ENCODE results near the gene FOXJ1.

FOXJ1 gene

DNA sequence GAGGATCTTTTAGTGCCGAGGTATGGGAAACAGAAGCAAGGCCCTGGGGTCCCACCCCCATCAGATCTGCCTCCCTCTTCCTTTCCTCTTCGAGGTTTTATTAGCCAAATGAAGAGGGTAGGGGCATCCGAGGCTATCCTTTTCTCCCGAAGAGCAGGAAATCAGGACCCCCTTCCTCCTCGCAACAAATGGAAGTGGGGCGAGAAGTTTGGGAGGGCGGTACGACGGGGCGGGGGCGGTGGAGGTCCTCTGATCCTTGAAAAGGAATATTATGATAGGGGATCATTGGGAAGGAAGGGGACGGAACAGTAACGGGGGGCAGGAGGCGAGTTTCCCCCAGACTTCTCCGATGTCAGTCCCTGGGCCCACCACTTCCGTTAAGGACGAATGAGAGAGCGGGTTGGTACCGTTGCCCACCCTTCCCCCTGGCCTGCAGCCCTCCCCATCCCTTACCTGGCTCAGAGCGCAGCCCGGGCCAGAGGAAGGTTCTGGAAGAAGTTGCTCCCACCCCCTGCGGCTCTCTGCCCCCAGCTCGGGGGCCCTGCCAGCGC lies 309 bp downstream of the FOXJ1 start:
- DNase-seq (ENCODE audit: low spot score) = no peak

DNA sequence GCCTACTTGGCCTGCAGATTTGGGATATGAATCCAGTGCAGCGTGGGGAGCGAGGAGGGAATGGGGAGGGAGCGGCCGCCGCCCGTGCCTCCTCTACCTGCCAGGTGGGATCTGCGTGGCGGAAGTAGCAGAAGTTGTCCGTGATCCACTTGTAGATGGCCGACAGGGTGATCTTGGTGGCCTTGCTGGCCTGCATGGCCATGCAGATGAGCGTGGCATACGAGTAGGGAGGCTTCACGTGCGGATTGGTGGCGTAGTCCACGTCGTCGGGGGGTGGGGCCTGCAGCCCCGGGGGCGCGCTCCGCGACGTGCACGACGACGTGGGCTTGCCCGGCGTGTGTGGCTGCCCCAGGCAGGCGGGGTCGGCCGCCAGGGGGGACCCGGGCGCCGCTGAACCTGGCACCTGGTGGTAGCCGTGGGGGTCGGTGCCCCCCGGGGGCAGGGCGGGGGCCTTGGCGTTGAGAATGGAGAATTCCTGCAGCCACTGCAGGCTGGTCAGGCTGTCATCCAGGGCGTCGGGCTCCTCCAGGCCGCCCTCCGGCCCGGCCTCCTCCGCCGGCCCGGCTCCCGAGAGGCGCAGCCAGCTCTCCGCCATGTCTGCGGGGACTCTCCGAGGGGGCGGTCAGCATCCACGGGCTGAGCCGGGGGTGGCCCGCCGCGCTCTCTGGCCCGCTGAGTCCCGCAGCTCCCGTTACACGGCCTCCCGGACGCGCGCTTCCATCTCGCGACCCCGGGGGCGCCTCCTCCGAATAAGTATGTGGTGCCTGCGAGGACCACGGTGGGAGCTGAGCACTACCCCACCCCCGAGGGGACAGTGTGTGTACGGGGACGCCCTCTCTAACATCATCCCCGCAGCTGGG lies 1.0 kb downstream of the FOXJ1 start:
- no peak for DNase-seq (ENCODE audit: low spot score)

DNA sequence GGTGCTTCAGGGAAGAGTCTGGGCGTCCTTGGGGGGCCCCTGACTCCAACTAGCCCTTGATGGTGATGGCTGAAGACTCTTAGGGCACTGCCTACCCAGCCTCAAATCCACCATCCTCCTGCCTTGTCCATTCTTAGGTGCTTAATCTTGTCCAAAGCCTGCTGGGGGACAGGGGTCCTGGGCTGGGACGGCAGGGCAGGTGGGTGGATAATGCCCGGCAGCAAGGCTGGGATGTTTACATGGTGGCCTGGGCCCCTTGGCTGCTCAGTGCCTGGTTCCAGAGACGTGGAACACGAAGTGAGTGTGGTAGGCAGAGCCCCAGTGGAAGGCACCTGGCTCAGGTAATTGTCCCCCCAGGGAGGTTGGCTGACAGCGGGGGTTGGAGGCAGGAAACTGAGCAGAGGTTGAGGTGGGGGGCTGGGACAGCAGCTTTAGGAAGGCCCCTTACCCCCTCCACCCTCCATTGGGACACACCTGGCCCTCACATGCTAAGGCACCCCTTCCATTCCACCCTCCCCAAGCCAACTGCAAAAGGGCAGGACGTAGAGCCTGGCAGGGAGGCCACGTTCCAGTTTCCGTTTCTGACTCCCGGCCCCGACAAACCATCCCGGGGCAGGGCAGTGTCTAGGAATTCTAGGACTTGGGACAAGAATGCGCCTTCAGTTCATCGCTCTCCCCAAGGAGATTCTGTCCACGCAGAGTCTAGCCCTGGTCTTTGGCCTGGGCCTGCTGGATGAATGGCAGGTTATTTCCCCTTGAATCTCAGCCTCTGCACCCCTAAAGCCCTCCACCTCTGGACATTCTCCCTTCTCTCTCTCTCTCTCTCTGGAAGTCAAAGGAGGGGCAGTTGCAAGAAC lies 1.9 kb downstream of the FOXJ1 start:
- DNase-seq (ENCODE audit: low spot score) = no peak

DNA sequence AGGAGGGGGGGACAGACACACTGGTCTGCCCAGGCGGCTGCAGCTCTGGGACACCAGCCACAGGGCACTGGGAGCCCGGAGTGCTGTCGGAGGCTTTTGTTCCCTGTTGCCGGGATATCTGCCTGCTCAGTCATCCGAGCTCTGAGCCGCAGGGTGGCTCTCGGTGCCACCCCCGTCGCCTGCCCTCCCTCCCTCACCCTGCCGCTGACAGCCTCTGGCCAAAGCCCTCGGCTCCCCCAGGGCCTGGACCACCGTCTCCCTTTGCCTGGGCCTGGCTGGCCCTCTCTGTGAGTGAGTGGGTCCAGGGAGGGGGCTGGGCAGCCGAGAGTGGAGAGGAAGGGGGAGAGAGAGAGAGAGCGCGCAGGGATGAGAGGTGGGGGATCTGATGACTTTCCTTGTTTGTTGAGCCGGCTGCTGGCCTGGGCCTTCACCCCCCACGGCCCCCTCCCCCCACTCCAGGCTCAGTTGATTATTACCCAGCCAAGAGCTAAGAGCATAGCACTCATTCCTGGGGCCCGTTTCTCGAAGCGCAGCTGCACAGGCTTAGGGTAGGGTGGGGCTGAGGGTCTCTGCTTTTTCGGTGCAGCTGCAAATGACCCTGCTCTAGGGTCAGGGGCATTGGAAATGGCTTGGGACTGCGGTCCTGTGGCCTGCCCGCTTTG lies 2.7 kb downstream of the FOXJ1 start:
- DNase-seq (ENCODE audit: low spot score) = no peak

DNA sequence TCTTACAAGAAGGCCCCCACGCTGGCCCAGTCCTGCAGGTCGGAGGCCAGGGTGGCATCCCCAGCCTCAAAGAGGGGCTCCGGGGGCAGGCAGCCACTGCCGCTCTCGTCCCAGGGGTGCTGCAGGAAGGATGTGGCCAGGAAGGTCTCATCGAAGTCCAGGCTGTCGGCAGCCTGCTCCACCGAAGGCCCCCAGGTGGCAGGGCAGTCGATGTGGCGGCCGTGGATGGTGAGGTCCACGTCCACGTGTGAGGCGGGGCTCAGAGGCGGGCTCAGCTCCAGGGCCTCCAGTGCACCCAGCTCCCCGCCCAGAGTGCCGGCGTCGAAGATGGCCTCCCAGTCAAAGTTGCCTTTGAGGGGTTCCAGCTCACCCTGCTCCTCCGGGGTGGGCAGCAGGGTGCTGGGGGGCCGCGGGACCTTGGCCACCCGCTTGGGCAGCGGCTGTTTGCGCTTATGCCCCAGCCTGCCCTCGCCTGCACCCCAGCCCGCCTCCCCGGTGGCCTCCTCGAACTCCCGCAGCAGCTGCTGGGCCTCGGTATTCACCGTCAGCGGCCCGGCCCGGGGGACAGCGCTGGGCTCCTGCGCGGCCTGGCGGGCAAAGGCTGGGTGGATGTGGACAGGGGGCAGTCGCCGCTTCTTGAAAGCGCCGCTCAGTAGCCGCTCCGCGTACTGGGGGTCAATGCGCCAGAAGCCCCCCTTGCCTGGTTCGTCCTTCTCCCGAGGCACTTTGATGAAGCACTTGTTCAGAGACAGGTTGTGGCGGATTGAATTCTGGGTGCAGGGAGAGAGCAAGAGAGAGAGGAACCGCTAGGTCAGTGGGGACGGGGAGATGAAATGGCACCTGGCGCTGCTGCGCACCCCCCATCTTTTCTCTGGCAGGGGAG lies 3.5 kb downstream of the FOXJ1 start:
- no peak for DNase-seq (ENCODE audit: low spot score)

DNA sequence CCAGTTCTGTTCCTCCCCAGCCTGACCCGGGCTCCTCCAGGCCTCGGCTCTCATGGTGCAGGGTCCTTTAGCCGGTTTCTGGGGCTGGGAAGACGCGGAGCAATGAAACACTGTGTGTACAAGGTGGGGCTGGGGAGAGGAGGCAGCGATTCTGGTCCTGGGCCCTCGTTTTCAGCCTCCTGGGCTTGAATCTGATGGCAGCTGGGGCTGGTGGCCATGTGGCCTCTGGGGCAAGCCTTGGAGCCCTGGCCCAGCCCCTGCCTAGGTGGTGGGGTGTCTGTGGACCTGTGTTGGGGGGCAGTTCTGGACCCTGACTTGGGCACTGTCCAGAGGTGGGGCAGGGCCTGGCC lies 4.1 kb downstream of the FOXJ1 start:
- no peak for DNase-seq (ENCODE audit: low spot score)

DNA sequence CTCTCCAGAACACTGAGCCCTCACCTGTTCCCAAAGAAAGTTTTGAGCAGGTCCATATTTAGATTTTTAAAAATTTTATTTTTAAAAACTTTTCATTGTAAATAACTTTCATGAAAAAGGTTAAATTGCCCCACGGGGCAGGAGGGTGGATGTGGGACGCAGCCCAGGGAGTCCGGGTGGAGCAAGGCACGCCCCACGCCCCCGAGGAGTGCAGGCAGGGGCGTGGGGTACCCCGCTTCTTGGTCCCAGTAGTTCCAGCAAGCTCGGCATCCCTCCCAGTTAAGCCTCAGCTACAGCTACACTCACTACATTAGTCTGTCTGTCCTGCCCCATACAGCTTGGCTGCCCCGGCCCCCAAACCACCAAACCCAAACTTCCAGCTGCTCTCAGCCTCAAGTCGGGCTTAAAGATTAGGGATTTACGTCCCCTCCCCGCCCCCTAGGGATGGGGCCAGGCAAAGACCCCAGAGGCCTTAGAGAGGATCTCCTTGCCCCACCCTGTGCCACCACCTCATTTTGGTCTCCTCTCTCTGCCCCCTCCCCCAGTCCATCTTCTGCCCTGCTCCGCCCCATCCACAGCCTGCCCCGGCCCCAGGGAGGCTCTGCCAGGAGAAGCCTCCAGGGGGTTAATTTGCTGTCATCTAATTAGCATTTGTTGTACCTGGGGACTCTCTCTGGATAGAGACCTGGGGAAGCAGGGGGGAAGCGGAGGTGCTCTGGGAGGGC lies 4.6 kb downstream of the FOXJ1 start:
- no peak for DNase-seq (ENCODE audit: low spot score)

DNA sequence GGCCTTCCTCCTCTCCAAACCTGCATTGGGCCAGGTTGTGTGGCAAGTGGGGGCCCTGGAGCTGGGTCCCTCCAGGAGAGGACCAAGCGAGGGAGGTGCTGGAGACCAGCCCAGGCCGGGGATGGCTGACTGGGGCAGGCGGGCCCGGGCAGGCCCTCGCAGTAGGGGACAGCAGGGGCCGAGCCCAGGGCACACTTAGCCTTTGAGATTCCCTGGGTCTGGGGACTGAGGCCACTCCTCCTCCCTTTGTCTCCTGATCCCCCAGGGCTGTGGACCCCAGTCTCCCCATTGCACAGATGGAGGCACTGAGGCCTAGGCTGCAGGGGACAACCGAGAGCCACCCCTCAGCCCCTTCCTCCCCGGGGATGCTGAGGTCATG lies 5.2 kb downstream of the FOXJ1 start:
- no peak for DNase-seq (ENCODE audit: low spot score)

DNA sequence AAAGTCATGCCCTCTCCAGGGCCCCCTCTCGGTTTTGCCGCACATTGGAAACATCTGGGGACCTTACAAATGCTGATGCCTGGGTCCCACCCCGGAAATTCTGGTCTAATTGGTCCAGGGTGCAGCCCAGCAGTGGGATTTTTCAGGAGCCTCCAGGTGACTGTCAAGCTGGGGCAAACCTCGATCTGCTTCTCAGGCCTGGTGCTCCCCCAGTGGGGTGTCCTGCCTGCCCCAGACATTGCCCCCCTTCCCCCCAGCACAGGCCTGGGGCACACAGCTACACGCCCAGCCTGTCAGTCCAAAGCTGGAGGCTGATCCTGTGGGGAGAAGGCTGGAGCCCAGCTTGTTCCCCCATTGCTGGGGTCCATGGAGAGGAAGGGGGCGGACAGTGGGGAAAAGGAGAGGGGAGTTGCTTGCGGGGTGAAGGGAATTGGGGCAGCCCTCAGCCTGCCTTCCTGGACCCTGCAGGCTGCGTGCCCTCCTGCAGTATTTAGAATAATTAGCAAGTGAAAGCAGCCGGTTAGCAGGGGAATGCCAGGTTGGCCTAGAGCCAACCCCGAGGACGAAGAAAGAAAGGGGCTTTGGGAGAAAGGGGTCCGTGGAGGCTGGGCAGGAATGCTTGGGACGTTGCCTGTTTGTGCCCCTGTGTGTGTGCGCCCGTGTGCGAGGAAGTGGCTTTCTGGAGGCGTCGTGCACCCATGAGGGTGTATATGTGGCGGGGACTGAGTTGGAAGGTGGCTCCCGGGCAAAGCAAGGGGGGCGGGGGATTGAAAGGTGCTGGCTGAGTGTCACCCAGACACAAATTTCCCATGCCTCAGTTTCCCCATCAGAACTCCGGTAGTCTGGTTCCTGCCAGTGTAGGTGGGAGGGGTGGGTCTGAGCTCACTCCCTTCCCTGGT lies 5.9 kb downstream of the FOXJ1 start:
- no peak for DNase-seq (ENCODE audit: low spot score)

DNA sequence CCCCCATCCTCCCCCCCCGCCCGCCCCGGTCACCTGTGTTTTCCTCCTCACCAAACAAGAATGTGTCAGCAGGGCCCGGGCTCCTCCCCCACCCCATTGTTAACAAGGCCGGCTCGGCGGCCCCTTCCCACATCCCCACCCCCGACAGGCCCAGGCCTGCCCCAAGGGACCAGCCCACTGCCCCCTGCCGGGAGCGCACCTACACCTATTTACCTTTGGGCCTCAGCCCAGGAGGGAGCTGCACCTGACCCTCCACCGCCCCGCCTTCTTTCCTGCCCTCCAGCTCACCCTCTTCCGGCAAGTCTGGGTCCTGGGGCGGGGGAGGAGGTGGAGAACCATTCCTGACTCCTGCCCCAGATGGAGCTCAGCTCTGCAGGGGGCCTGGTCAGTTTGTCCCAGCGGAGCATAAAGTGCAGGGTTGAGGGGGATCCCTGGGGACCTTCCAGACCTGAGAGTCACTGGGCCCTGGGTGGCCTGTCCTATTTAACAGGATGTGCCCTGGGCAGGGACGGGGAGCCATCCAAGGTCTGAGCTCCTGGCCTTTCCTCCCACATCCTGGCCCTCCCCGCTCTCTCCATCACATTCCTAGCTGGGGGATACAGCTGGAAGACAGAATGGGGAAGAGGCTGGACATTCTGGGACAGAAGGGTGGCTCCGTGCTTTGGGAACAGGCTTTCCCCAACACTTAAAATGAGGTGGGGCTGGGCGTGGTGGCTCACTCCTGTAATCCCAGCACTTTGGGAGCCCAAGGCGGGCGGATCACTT lies 8.3 kb downstream of the FOXJ1 start:
- no peak for DNase-seq (ENCODE audit: low spot score)

DNA sequence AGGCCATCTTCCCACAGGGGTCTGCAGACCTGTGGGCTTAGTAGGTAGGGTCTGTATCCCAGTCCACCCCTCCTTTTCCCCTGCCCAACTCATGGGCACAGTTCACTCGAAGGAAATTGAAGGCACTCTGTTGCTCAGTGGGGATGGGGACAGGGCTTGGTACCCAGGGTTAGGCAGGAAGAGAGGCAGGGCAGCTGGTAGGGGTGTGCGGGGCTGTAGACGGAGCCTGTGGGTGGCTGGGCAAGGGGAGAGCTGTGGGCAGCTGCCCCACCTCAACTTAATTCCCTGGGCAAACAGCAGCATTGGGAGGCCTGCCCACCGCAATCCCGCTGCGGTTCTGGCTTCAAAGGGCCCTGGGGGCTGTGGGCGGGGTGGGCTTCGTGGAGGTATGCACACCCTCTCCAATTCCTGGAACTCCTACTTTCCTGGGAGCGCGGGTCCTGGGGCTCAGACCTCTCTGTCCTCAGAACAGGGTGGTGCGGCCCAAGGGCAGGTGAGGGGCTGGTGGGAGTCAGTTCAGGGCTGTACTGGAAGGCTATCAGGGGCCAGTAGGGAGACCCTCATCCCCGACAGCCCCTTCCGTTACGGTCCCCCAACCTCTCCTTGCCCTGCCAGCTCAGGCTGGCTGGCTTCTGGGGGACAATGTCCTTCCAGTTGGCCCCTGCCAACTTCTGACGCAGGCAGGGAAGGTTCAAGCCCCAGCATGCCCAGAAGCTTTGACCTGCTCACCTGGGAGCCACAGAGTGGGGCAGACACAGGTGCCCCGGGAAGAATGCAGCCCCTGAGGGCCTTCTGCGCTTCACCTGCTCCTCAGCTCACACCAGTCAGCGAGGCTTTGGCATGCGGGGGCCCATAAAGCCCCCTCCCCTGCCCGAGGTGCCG lies 9.1 kb downstream of the FOXJ1 start:
- DNase-seq (ENCODE audit: low spot score) = no peak

DNA sequence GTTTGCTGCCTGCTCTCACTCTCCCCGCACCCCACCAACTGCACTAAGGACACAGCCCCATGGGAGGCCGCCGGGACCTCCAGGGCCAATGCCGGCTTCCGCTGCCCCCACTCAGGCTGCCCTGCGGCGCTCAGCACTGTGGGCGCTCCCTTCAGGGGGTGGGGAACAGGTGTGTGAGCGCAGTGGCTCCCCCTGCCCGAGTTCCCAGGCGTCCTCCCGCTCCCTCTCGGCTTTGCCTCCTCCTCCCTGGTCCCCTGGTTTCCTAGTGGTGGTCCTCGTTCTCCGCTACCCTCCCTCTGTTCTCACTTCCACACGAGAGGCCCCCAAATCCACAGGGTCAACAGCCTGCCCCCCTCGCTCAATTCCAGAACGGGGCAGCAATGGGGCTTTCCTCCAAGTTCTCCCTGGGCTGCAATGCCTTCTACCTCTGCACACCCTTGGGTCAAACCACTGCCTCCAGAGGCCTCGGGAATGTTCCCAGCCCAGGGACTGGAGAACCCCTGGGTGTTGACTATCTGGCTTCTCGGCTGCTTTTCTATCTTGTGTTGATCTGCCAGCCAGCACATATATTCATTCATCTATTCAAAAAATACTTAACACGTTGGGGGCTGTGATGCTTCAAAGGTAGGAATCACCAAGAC lies 9.9 kb downstream of the FOXJ1 start:
- DNase-seq (ENCODE audit: low spot score) = no peak

DNA sequence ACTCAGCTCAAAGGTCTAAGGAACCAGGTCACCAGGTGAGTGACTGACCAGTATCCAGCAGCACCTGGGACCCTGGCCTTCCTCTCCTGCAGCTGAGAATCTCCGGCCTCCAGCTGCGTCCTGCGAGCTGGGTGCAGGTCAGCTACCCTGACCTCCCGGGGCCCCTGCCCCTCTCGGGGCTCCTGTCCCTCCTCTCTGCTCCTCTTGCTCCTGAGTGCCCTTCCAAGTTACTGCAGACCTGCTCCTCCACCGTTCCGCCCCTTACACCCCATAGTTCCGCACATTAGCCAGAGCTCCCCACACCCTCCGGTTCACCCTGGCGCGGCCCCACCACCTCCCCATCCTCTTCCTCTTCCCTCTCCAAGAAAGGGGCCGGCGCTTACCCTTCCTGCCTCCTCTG lies 10.6 kb downstream of the FOXJ1 start:
- no peak for DNase-seq (ENCODE audit: low spot score)

DNA sequence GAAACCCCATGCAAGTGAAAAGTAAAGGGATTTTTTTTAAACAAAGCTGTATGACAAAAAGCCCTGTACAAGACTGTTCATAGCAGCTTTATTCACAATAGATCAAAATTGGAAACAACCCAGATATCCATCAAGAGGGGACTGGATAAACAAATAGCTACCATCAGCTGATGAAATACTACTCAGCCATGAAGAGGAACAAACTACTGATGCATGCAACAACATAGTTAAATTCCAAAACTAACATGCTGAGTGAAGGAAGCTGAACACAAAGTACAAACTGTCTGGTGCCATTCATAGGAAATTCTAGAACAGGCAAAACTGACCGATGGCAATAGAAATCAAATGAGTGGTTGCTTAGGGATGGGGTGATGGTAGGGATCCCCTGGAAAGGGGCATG lies 15.1 kb downstream of the FOXJ1 start:
- DNase-seq (ENCODE audit: low spot score) = no peak

DNA sequence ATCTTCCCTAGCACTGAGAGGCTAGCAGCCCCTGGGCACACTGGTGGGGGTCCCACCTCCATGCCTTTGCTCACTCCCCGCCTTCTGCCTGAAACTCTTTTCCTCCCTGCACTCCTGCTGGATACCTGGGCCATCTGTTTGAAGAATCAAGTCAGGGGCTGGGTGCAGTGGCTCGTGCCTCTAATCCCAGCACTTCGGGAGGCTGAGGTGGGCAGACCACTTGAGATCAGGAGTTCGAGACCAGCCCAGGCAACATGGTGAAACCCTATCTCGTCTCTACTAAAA lies 15.7 kb downstream of the FOXJ1 start:
- DNase-seq (ENCODE audit: low spot score) = no peak

DNA sequence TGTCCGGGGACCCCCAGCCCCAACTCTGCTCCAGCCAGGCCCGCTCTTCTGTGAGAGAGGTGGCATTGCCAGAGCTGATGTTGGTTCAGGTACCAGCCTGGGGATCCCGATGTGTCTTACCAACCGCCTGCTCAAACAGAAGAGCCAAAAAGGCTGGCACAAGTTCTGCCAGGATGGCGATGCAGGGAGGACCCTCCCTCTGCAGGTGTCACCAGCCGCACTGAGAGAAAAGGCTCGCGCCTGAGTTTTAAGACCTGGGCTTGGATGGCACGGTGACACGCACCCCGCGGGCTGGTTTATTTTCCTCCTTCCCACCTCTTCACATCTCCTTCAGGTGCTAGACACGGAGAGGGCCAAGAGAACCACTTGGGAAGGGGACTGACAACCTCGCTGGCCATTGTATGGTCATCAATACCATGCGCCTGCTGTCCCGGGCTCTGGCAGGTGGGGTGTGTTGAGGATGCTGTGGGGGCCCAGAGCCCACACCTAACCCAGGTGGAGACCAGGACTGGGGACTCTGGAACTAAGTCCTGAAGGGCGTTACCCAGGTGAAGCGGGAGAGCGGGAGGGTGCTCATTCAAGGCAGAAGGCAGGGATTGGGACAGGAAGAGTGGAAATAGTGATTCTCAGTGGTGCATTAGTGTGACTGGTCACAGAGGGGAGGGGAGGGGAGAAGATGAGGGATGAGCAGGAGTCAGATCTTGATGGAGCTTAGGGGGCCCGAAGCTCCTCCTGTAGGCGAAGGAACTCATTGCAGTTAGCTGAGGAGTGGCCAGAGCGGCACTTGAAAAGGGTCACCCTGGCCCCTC lies 16.3 kb downstream of the FOXJ1 start:
- no peak for DNase-seq (ENCODE audit: low spot score)
